Measurements from ENCODE around the gene GADD45B. TPM values are rescaled to one million over a fixed set of nuclear protein-coding genes. Genes with fewer than 3 reads are reported as not detected.

The GADD45B gene
- total RNA-seq, 1 donor from 2014 or later: 25.8 TPM

DNA sequence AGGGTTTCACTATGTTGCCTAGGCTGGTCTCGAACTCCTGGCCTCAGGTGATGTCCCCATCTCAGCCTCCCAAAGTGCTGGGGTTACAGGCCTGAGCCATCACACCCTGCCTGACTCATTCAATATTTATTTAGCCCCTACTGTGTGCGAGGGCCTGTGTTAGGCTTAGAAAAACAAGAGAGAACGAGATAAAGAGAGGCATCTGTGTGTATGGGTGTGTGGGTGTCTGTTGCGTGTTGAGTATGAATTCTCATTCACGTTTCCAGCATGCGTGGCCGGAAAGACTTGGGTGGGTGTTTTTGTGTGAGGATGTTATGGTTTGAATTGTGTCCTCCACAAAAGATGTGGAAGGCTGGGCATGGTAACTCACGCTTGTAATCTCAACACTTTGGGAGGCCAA lies 9.5 kb downstream of the GADD45B start:
- TF ChIP-seq, protein P1, sequence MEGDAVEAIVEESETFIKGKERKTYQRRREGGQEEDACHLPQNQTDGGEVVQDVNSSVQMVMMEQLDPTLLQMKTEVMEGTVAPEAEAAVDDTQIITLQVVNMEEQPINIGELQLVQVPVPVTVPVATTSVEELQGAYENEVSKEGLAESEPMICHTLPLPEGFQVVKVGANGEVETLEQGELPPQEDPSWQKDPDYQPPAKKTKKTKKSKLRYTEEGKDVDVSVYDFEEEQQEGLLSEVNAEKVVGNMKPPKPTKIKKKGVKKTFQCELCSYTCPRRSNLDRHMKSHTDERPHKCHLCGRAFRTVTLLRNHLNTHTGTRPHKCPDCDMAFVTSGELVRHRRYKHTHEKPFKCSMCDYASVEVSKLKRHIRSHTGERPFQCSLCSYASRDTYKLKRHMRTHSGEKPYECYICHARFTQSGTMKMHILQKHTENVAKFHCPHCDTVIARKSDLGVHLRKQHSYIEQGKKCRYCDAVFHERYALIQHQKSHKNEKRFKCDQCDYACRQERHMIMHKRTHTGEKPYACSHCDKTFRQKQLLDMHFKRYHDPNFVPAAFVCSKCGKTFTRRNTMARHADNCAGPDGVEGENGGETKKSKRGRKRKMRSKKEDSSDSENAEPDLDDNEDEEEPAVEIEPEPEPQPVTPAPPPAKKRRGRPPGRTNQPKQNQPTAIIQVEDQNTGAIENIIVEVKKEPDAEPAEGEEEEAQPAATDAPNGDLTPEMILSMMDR (IDR thresholded peaks at IDR 0.05; ENCODE audit: insufficient read depth, low read length, severe bottlenecking): no peak
- FAIRE-seq (no peak), DNase-seq (ENCODE audit: low read depth) (no peak)
- H3K36me3 ChIP-seq (ENCODE audit: control insufficient read depth, insufficient read depth, low read length): no peaks in the 10 kb centered on the region
- no peak overlapping the region for H3K4me3 ChIP-seq (ENCODE audit: low read depth, low read length)
- H3K27me3 ChIP-seq (ENCODE audit: control insufficient read depth, insufficient read depth, low read length): peaks cover 3% of the 10 kb centered on the region

DNA sequence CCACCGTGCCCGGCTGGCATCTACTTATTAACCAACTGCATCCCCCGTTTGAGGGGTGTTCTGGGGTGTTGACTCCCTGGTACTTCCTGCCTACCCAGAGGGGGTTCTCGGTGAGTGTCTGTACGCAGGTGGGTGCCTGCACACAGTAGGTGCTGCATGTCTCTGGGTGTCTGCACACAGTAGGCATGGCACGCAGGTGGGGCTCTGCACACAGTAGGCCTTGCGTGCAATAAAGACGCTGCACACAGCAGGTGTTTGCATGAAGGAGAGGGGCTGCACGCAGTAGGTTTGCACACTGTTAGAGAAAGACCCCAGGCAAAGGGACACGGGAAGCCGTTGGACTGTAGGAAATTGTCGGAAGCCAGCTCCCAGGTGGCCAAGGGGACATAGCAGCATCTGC lies 11.2 kb downstream of the GADD45B start:
- Histone ChIP-seq H3K36me3 (ENCODE audit: control insufficient read depth, insufficient read depth, low read length) (no peaks in the 10 kb centered on the region), H3K27me3 (ENCODE audit: control insufficient read depth, insufficient read depth, low read length) (peaks cover 3% of the 10 kb centered on the region), H3K4me3 (ENCODE audit: low read depth, low read length) (no peak overlapping the region)
- no peak for FAIRE-seq
- TF ChIP-seq, protein P1 (IDR thresholded peaks at IDR 0.05; ENCODE audit: insufficient read depth, low read length, severe bottlenecking): no peak
- DNase-seq (ENCODE audit: low read depth): no peak

DNA sequence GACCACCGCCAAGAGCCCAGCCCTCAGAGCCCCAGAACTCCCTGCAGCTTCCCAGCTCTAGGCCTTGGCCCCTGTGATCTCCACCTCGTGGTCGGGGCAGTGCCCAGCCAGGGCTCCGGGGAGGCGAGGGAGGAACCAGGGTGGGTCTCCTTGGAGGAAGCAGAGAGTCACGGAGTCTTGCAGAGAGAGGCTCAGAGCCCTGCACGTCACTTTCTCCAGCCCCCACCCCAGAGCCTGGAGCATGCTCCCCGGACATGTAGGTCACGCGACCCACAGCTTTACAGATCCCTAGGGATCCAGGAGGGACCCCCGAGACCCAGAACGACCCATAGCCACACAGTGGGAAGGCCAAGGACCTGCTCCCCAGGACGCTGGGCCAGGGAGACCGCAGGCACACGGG lies 11.9 kb downstream of the GADD45B start:
- H3K36me3 ChIP-seq (ENCODE audit: control insufficient read depth, insufficient read depth, low read length): no peaks in the 10 kb centered on the region
- no peak for FAIRE-seq
- no peak overlapping the region for H3K4me3 ChIP-seq (ENCODE audit: low read depth, low read length)
- TF ChIP-seq, protein P1 (IDR thresholded peaks at IDR 0.05; ENCODE audit: insufficient read depth, low read length, severe bottlenecking): no peak
- H3K27me3 ChIP-seq (ENCODE audit: control insufficient read depth, insufficient read depth, low read length): peaks cover 3% of the 10 kb centered on the region
- DNase-seq (ENCODE audit: low read depth): no peak

DNA sequence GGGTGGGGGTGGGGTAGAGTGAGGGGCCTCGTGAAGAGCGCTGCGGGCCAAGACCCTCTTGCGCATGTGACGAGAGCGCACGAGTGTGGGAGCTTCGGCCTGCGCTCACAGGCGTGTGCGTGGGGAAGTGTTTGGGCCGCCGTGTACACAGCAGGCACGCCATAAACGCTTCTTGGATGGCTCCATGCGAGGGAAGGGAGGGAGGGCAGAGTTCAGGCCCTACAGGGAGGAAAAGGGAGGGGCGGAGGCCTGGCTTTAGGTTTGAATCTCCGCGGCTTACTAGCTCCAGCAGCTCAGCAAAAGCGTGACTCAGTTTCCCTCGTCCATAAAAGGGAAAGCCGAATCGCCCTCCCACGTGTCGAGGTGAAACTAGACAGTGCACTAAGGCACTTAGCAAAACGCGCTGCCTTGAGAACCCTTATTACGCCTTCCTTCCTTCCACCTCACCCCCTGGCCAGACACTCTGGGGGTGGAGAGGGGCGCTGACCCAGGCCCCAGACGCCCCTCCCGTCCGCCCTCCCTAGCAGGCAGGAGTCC lies 12.5 kb downstream of the GADD45B start:
- H3K4me3 ChIP-seq (ENCODE audit: low read depth, low read length): no peak overlapping the region
- FAIRE-seq (no peak), DNase-seq (ENCODE audit: low read depth) (no peak)
- TF ChIP-seq, protein P1 (IDR thresholded peaks at IDR 0.05; ENCODE audit: insufficient read depth, low read length, severe bottlenecking): no peak
- H3K27me3 ChIP-seq (ENCODE audit: control insufficient read depth, insufficient read depth, low read length): peaks cover 3% of the 10 kb centered on the region
- H3K36me3 ChIP-seq (ENCODE audit: control insufficient read depth, insufficient read depth, low read length): no peaks in the 10 kb centered on the region

DNA sequence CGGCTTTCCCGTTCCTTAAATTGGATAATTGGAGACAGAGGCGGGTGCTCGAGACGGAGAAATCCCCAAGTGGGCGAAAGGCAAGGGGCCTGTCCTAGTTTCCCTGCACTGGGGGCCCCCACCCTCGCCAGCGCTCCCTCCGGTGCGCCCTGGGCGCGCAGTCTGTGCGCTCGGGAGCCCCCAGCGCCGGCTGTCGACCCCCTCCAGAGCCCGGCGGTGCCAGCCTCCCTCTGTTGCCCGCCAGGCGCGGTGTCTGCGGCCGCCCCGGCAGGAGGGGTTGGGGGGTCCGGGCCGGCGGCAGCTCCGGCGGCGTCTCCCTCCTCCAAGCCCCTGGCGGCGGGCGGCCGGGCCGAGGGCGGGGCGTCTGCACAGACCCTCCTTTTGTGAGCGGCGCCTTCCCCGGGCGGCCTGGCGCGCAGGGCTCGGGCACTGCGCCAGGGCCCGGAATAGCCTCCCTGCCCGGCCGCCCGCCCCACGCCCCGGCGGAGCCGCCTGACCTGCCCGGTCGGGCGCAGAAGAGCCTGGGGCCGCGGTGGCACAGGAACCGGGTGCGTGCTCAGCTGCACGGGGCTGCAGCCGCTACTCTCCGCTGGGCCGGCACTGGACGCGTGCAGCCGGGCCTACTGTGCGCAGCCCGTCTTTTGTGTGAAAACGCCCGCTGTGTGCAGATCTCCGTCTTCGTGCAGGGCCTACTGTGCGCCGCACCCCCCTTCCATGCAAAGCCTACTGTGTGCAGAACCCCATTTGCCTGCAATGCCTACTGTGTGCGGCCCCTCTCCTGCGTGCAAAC lies 13.2 kb downstream of the GADD45B start:
- Histone ChIP-seq H3K36me3 (ENCODE audit: control insufficient read depth, insufficient read depth, low read length) (no peaks in the 10 kb centered on the region), H3K27me3 (ENCODE audit: control insufficient read depth, insufficient read depth, low read length) (peaks cover 3% of the 10 kb centered on the region), H3K4me3 (ENCODE audit: low read depth, low read length) (no peak overlapping the region)
- TF ChIP-seq, protein P1 (IDR thresholded peaks at IDR 0.05; ENCODE audit: insufficient read depth, low read length, severe bottlenecking): no peak
- DNase-seq (ENCODE audit: low read depth) (no peak), FAIRE-seq (no peak)
